WI38 (cell line): ENCODE results near the gene ST3GAL4.

Source experiments
- H3K4me3 ChIP-seq: 2 replicates; pipeline ENCODE4 v1.5.1; 2011; ENCODE audit warnings: low read depth, mild to moderate bottlenecking, control low read depth, low read length
- TF ChIP-seq, protein P1 (sequence below): IDR thresholded peaks from 2 replicates; pipeline ENCODE4 v1.5.1; 2012; ENCODE audit warnings: low read depth, mild to moderate bottlenecking, control low read depth, low read length

The ST3GAL4 gene

DNA sequence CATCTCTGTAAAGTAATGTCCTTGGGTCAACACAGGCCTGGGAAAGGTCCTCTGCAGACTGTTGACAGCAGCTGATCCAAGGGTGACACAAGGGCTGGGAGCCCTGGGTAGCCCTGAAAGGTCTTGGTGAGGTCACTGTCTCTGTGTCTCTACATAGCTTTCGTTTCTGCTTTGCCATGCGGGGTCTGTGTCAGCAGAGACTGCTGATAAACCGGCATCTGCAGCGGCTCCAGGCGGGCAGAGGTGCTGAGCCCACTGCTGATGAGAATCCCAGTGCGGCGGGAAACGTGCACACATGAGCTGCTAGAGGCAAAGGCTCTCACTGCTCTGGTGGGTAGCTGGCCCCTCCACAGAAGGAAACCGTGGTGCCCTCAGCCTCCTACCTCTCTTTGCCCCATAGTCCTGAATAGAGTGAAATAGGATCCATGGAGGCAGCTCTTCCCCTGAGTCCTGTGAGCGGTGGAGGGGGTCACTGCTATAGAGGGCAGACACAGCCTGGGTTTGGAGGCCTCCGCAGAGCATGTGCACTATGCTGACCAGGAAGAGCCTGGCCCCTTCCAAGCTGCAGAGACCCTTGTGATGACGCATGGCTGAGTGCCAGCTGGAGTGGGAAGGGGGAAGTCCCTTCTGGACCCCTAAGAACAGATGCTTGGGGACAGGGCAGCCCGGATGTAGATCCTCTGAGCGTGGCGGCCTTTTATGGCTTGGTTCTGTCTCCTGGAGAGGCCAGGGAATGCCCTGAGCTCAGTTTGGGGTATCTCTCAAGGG, 17.8 kb upstream of the ST3GAL4 start:
- TF ChIP-seq, protein P1, sequence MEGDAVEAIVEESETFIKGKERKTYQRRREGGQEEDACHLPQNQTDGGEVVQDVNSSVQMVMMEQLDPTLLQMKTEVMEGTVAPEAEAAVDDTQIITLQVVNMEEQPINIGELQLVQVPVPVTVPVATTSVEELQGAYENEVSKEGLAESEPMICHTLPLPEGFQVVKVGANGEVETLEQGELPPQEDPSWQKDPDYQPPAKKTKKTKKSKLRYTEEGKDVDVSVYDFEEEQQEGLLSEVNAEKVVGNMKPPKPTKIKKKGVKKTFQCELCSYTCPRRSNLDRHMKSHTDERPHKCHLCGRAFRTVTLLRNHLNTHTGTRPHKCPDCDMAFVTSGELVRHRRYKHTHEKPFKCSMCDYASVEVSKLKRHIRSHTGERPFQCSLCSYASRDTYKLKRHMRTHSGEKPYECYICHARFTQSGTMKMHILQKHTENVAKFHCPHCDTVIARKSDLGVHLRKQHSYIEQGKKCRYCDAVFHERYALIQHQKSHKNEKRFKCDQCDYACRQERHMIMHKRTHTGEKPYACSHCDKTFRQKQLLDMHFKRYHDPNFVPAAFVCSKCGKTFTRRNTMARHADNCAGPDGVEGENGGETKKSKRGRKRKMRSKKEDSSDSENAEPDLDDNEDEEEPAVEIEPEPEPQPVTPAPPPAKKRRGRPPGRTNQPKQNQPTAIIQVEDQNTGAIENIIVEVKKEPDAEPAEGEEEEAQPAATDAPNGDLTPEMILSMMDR, result no peak
- H3K4me3 ChIP-seq, result no peak overlapping the region

DNA sequence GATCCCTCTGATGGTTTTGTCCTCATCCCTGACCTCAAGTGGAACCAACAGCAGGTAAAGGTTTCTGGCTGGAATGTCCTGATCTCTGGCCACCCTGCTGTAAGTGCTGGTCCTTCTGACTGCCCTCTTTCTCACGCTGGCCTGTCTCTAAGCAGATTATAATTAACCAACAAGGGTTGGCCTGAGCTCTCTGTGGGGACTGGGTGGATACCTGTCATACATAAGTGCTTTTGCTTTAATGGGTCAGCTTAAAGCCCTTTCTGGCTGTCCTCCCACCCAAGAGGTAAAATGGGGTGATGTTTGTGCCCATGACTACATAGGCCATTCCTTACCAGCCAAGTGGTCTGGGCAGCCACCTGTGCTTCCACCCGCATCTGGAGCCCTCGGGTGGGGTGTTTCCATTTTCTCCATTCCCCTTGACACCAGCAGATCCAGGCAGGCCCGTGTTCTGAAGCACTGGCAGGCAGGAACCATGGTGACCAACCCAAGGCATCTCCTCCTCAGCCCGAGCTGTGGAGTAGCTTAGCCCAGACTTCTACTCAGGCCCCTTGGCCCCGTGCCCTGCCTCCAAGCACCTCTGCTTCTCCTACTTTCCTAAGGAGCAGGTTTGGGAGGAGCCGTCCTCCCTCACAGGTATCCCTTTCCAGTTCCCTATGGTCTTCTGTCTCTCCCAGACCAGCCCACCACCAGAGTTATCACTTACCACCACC, 17.0 kb upstream of the ST3GAL4 start:
- H3K4me3 ChIP-seq, result no peak overlapping the region

DNA sequence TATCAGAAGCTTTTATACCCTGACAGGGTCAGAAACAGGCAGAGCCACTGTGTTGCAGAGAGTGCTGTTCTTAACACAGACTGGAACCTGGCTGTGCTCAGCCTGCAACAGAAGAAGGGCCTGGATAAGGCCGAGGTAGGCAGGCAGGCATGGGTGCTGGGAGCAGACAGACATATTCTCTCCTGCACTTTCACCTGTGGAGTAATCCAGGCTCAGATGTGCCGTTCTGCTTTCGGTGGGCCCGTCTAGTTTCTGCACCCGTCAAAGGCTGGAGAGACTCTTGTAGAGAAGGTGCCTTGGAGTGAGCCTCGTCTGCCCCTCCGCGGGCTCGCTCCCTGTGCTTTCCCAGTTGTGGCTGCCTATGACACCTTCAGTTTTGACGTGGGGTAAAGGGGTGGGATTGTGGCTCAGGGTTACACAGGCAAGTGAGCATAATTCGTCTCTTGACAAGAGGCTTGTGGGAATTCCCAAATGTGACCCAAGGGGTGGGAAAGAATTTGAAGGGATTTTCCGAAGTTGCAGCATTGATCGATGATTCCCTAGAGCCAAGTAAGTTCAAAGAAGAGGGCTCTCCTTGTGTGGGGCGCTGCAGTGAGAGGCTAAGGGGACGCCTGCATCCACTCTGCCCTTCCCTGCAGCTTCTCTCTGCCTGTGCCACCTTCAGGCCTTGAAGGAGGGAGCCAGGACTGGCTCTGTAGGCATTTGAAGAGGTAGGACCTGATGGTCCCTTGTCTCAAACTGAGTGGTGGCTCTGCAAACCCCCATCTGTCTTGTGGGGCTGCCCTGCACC, 16.2 kb upstream of the ST3GAL4 start:
- H3K4me3 ChIP-seq, result no peak overlapping the region

More for the DNA sequence above, 17.0 kb upstream of the ST3GAL4 start:
- TF ChIP-seq, protein P1, result no peak

DNA sequence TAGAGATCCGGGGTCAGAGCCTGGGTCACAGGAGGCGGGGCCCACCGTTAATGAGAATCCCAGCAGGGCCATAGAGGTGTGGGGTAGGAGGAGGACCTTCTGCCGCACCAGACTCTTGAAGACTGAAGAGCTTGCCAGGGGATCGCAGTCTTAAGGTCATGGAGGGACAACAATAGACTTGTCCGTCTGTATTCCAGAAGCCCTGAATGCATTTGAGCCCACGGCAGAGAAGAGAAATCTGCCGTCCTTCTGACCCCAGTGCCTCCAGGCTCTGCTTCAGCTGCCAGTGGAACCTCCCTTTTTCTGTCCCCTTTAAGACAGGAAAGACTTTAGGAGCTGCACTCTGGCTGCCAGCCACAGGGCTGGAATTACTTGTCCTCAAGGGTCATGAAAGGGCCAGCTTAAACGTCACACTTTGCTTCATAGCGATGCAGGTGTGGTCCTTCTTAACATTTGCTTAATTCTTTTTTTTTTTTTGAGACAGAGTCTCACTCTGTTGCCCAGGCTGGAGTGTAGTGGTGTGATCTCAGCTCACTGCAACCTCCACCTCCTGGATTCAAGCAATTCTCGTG, 15.5 kb upstream of the ST3GAL4 start:
- TF ChIP-seq, protein P1, result no peak

More for the DNA sequence above, 16.2 kb upstream of the ST3GAL4 start:
- TF ChIP-seq, protein P1, result no peak

DNA sequence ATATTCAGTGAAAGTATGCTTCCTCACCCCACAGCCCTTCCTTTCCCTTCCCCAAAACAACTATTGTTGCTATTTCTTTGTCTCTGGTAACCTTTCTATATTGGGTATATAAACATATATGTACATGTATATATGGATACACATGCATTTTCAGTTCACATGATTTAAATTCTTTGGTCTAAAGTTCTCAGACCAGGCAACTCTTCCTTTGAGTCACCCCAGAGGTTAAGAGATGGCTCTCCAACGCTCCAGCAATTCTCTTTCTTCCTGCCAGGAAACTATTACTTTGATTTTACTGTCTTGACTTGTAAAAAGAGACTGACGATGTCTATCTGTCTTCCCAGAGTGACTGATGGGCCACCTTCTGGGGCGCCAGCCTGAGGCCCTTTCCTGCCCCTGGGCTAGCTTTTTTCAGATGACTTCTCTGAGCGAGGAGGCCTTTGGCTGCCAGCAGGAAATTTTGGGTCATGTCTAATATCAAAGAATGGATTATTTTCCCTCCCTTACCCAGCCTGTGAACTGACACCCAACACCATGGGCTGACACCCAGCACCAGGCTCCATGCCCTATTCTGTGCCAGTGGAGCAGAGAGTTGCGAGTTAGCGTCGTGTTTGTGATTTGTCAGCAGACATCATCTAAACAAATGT, 14.4 kb upstream of the ST3GAL4 start:
- H3K4me3 ChIP-seq, result no peak overlapping the region
- TF ChIP-seq, protein P1, result no peak

More for the DNA sequence above, 15.5 kb upstream of the ST3GAL4 start:
- no peak overlapping the region for H3K4me3 ChIP-seq

DNA sequence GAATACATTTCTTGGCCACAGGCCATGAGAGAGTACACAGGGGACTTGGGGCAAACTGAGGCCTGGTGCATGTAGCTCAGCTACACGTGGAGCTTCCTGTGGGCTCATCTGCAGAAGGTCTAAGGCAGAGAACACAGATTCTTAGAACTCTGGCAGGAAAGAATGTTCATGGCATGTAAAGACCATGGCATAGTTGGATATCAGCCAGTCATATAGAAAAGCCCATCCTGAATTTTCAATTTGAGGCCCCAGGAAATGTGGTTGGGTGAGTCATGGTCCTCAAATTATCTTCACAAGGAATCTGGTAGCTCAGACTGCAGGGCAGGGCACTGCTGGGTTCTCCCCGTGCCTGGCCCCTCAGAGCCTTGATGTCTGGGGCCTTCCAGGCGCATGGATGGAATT, 13.7 kb upstream of the ST3GAL4 start:
- TF ChIP-seq, protein P1, result no peak
- no peak overlapping the region for H3K4me3 ChIP-seq
